GM12878 (cell line): Measurements from ENCODE around the gene CTR9. TPM values are rescaled to one million over a fixed set of nuclear protein-coding genes. Genes with fewer than 3 reads are reported as not detected.

Source experiments
- CBFB ChIP-seq: IDR thresholded peaks from 2 replicates; pipeline ENCODE4 v1.6.1; 2016; ENCODE audit warnings: antibody characterized with exemption, low read depth
- ETV6 ChIP-seq, 2 experiments: fragments of 450-650 bp in 1 of 2; IDR thresholded peaks in 1 of 2; conservative IDR thresholded peaks in 1 of 2; 2 replicates each; pipeline ENCODE4 v1.6.1; 2014; ENCODE audit warnings: antibody characterized with exemption in 1 of 2, borderline replicate concordance in 1 of 2, low read depth in 1 of 2, mild to moderate bottlenecking in 1 of 2, moderate library complexity in 1 of 2
- KDM1A ChIP-seq: fragments of 200-600 bp; sonication (generic); IDR thresholded peaks from 2 replicates; pipeline ENCODE4 v1.6.1; 2016; ENCODE audit warnings: borderline replicate concordance
- NR2C2 ChIP-seq: IDR thresholded peaks from 2 replicates; pipeline ENCODE4 v1.6.1; 2011; ENCODE audit warnings: borderline replicate concordance, low read depth; ENCODE audit not compliant: control insufficient read depth, insufficient read length
- REST ChIP-seq: IDR thresholded peaks from 2 replicates; pipeline ENCODE4 v1.6.1; 2012; ENCODE audit warnings: mild to moderate bottlenecking, low read depth, low read length
- ZNF592 ChIP-seq: fragments of 450-650 bp; IDR thresholded peaks from 2 replicates; pipeline ENCODE4 v1.6.1; 2017; ENCODE audit warnings: mild to moderate bottlenecking, moderate library complexity
- polyA plus RNA-seq, 11 experiments: library from polyadenylated mRNA; depleted of rRNA in 4 of 11; unstranded in 6 of 11; stranded (reverse) in 5 of 11; fragments of >200 nt; fragmentation: Nextera tagmentation in 4 of 11; fragmentation: Illumina TruSeq in 1 of 11; extraction: Ambion mirVana in 4 of 11; extraction: Trizol in 1 of 11; gene quantifications; 1 replicate in 1 of 11; 2 replicates in 10 of 11; pipeline versions ENCODE4 v1.2.1 to v1.2.3, GENCODE V29; 2011 to 2016; ENCODE audit warnings: inconsistent platforms in 2 of 11, missing spikeins in 2 of 11, low read depth in 1 of 11
- total RNA-seq, 4 experiments: library from RNA; depleted of rRNA in 3 of 4; stranded (reverse); fragments of >200 nt in 3 of 4; fragmentation: Illumina TruSeq in 1 of 4; extraction: Trizol in 1 of 4; gene quantifications; 2 replicates each; pipeline versions ENCODE4 v1.2.1 to v1.2.3, GENCODE V29; 2013 to 2021

The CTR9 gene
- total and polyA plus RNA-seq, 10 of the 15 experiments (the other 5 are each of a cell fraction or from before 2014, with no cell fraction given) = 13.9 to 54.9 (median 28.9) TPM

DNA sequence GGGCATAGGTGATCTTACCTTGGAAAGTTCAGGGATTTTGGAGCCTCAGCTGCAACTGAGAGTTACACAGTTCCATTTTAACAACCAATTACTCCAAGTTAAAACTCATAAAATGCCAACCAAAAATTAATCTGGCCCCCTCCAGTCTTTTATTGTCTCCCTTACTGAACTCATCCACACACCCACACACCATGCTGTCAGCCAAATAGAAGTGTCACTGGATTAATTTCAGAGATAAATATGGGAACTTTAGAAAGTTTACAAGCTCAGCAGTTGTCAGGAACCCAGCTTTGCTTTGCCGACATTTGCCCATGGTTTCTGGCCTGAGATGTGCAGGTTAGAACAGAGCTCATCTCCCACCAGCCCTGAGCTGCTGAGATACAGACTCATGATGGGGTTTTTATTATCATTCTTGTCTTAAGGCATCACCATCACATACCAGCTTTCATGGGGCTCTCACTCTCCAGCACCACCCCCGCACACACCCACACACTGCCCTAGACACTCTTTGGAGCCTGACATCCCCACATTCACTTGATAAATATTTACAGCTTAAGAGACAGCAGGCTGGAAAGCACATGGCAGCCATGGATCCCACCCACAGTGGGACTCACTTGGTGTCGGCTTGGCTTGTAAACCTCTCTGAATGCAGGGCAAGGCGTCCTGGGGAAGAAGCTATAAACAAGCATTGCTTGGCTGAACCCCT, 23.7 kb upstream of the CTR9 start (continued):
- TF ChIP-seq ZNF592 (no peak), KDM1A (no peak), NR2C2 (no peak), CBFB (no peak), REST (no peak), ETV6 (conservative IDR thresholded peaks at IDR 0.05 in 1 of 2, IDR thresholded peaks at IDR 0.05 in 1 of 2; ENCODE audit: borderline replicate concordance in 1 of 2, low read depth in 1 of 2) (no peak)
